Middle frontal gyrus (tissue), 1 donor: Measurements from ENCODE around the gene ADGRA1.
"Not testable (repeated sequence)": the region's sequence is repeated elsewhere in the genome, so short reads cannot be mapped to it uniquely, and the experiment has no call there.

Experiments
- DNase-seq: peaks from one replicate; pipeline ENCODE4 v3.0.0-alpha.2; 2015; ENCODE audit warnings: low spot score; ENCODE audit errors: extremely low spot score

The ADGRA1 gene

GRCh38 chr10:133141144-133141957, 53.6 kb downstream of the ADGRA1 start:
- DNase-seq = no peak

- DNase-seq = no peak
Measured at GRCh38 chr10:133141958-133142340, 54.2 kb downstream of the ADGRA1 start.

- no peak for DNase-seq
Measured at GRCh38 chr10:133142523-133143199, 54.9 kb downstream of the ADGRA1 start.

- DNase-seq = no peak
Measured at GRCh38 chr10:133143200-133143533, 55.4 kb downstream of the ADGRA1 start.

GRCh38 chr10:133143546-133143945, 55.8 kb downstream of the ADGRA1 start:
- DNase-seq = no peak

- no peak for DNase-seq
Measured at GRCh38 chr10:133144771-133145170, 57.0 kb downstream of the ADGRA1 start.

GRCh38 chr10:133150226-133150625, 62.5 kb downstream of the ADGRA1 start:
- no peak for DNase-seq

- DNase-seq = no peak
Measured at GRCh38 chr10:133150656-133151055, 62.9 kb downstream of the ADGRA1 start.

GRCh38 chr10:133151071-133151470, 63.3 kb downstream of the ADGRA1 start:
- DNase-seq = not testable (repeated sequence)

- DNase-seq = no peak
Measured at GRCh38 chr10:133151543-133151972, 63.8 kb downstream of the ADGRA1 start.

- DNase-seq = no peak
Measured at GRCh38 chr10:133154411-133154810, 66.7 kb downstream of the ADGRA1 start.

- no peak for DNase-seq
Measured at GRCh38 chr10:133154996-133155778, 67.5 kb downstream of the ADGRA1 start.

- no peak for DNase-seq
Measured at GRCh38 chr10:133156674-133157579, 69.2 kb downstream of the ADGRA1 start.

GRCh38 chr10:133157662-133158436, 70.1 kb downstream of the ADGRA1 start:
- no peak for DNase-seq

GRCh38 chr10:133158437-133158755, 70.7 kb downstream of the ADGRA1 start:
- DNase-seq = no peak

- no peak for DNase-seq
Measured at GRCh38 chr10:133158756-133159610, 71.3 kb downstream of the ADGRA1 start.

GRCh38 chr10:133159611-133159949, 71.9 kb downstream of the ADGRA1 start:
- no peak for DNase-seq

GRCh38 chr10:133159950-133160825, 72.5 kb downstream of the ADGRA1 start, which contains the start of gene KNDC1:
Gene KNDC1, plus strand, starts transcription at chr10:133160219. Its CDS starts 249 bp downstream, at chr10:133160468.
- no peak for DNase-seq
